AG04449 (cell line): ENCODE measurements around the gene UMAD1.

ENCODE experiments used
- CTCF ChIA-PET: fragments of 350-600 bp; formaldehyde crosslinking; extraction: SDS; loops from one replicate; lab custom pipeline; 2021; ENCODE audit warnings: antibody characterized with exemption; lab: Yijun Ruan, JAX
- POLR2A ChIA-PET: fragments of 400-600, 350-600 bp; formaldehyde crosslinking; extraction: SDS; loops from one replicate; lab custom pipeline; 2020; ENCODE audit warnings: antibody characterized with exemption, inconsistent platforms; lab: Yijun Ruan, JAX
- DNase-seq: peaks from one replicate; pipeline ENCODE4 v3.0.0-alpha.2; 2010; ENCODE audit warnings: low read depth, low spot score
- H3K4me3 ChIP-seq: 2 replicates; pipeline ENCODE4 v1.5.1; 2011; ENCODE audit warnings: low read depth, mild to moderate bottlenecking, control low read depth, low read length
- CTCF ChIP-seq: IDR thresholded peaks from one replicate; pipeline ENCODE4 v1.5.1; 2011; ENCODE audit warnings: mild to moderate bottlenecking, moderate library complexity, low read length, control low read depth, inconsistent platforms; ENCODE audit not compliant: insufficient read depth; ENCODE audit errors: missing control alignments

UMAD1 gene

GRCh38 chr7:7810380-7810779 is 169.8 kb downstream of the UMAD1 start:
- DNase-seq: no peak
- TF ChIP-seq CTCF: no peak
- no peak overlapping the region for H3K4me3 ChIP-seq
- CTCF ChIA-PET: no interaction called here
- POLR2A ChIA-PET: no interaction called here

- TF ChIP-seq CTCF: no peak
- ChIA-PET CTCF (no interaction called here), POLR2A (no interaction called here)
- H3K4me3 ChIP-seq: no peak overlapping the region
- DNase-seq: no peak
These were observed 170.3 kb downstream of the UMAD1 start for GRCh38 chr7:7810826-7811225.

GRCh38 chr7:7812112-7812511 is 171.6 kb downstream of the UMAD1 start:
- H3K4me3 ChIP-seq: no peak overlapping the region
- TF ChIP-seq CTCF: no peak
- POLR2A ChIA-PET: no interaction called here
- CTCF ChIA-PET: no interaction called here
- no peak for DNase-seq

- no peak for TF ChIP-seq CTCF
- DNase-seq: no peak
- ChIA-PET CTCF (interaction anchor here (1.5 kb wide), 1 partner anchor 11 kb away, joined by 3 read pairs; no protein-coding TSS in a partner anchor), POLR2A (no interaction called here)
- H3K4me3 ChIP-seq: no peak overlapping the region
These were observed 174.8 kb downstream of the UMAD1 start for GRCh38 chr7:7815395-7815794.

GRCh38 chr7:7816084-7816483 is 175.5 kb downstream of the UMAD1 start:
- DNase-seq: no peak
- TF ChIP-seq CTCF: no peak
- CTCF ChIA-PET: no interaction called here
- POLR2A ChIA-PET: no interaction called here
- no peak overlapping the region for H3K4me3 ChIP-seq

GRCh38 chr7:7816816-7817536 is 176.4 kb downstream of the UMAD1 start:
- DNase-seq: no peak
- ChIA-PET CTCF (no interaction called here), POLR2A (no interaction called here)
- H3K4me3 ChIP-seq: no peak overlapping the region
- no peak for TF ChIP-seq CTCF
